ENCODE measurements around the gene SPPL2A.
"Not testable (repeated sequence)": the region's sequence is repeated elsewhere in the genome, so short reads cannot be mapped to it uniquely, and the experiment has no call there.

Gene SPPL2A

DNA sequence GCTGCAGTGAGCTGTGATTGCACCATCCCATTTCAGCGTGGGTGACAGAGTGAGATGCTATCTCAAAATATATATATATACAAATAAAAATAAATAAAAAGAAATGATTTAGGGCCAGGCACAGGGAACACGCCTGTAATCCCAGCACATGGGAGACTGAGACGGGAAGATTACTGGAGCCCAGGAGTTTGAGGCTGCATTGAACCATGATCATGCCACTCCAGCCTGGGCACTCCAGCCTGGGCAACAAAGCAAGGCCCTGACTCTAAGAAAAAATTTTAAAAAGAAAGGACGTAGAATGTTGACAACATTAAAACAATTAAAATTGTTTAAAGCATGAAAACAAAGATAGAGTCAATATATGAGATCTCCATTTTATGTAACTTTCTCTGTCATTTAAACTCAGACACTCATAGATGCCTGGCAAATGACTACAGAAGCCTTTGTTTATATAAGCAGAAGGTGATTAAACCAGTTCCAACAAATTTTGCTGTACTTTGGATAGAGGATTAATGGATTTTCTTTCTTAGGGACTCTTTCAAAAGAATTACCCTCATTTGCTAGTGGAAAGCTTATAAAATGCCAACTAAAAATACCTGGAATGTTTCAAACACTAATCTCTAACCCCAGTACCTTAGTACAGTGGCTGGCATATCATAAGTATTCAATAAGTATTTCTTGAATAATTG is 68.3 kb downstream of the SPPL2A start:
- peaks cover 3% of the 10 kb centered on the region; the same call in 1 of the 2 replicates for H3K36me3 ChIP-seq (ENCODE audit: low read depth)
- TF ChIP-seq, protein P1, sequence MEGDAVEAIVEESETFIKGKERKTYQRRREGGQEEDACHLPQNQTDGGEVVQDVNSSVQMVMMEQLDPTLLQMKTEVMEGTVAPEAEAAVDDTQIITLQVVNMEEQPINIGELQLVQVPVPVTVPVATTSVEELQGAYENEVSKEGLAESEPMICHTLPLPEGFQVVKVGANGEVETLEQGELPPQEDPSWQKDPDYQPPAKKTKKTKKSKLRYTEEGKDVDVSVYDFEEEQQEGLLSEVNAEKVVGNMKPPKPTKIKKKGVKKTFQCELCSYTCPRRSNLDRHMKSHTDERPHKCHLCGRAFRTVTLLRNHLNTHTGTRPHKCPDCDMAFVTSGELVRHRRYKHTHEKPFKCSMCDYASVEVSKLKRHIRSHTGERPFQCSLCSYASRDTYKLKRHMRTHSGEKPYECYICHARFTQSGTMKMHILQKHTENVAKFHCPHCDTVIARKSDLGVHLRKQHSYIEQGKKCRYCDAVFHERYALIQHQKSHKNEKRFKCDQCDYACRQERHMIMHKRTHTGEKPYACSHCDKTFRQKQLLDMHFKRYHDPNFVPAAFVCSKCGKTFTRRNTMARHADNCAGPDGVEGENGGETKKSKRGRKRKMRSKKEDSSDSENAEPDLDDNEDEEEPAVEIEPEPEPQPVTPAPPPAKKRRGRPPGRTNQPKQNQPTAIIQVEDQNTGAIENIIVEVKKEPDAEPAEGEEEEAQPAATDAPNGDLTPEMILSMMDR (IDR thresholded peaks at IDR 0.05; ENCODE audit: poor library complexity, severe bottlenecking), result no peak
- ATAC-seq (ENCODE audit: low read depth), result peak; percentile 53
- H3K9me3 ChIP-seq (ENCODE audit: severe bottlenecking), result no peaks in the 10 kb centered on the region
- H3K27ac ChIP-seq (ENCODE audit: poor library complexity, severe bottlenecking), result no peak overlapping the region
- H3K27me3 ChIP-seq (ENCODE audit: insufficient read depth, poor library complexity, severe bottlenecking), result no peaks in the 10 kb centered on the region
- no peaks in the 10 kb centered on the region for H3K4me1 ChIP-seq (ENCODE audit: insufficient read depth, poor library complexity, severe bottlenecking)
- H3K4me3 ChIP-seq (ENCODE audit: severe bottlenecking), result no peak overlapping the region
- DNase-seq (ENCODE audit: low spot score), result no peak

DNA sequence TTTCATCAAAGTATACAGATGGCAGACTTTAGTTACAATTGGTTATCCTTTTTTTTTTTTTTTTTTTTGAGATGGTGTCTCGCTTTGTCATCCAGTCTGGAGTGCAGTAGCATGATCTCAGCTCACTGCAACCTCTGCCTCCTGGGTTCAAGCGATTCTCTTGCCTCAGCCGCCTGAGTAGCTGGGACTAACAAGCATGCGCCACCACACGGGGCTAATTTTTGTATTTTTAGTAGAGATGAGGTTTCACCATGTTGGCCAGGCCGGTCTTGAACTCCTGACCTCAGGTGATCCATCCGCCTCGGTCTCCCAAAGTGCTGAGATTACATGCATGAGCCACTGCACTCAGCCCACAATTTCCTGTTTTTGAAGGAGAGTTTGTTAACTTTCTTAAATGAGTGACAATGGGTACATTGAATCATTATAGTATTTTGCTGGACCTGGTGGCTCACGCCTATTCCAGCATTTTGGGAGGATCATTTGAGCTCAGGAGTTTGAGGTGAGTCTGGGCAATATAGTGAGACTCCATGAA is 70.8 kb downstream of the SPPL2A start:
- not testable (repeated sequence) for H3K9me3 ChIP-seq (ENCODE audit: severe bottlenecking); H3K27me3 ChIP-seq (ENCODE audit: insufficient read depth, poor library complexity, severe bottlenecking); H3K4me1 ChIP-seq (ENCODE audit: insufficient read depth, poor library complexity, severe bottlenecking); H3K4me3 ChIP-seq (ENCODE audit: severe bottlenecking); ATAC-seq (ENCODE audit: low read depth); H3K36me3 ChIP-seq (ENCODE audit: low read depth); DNase-seq (ENCODE audit: low spot score); H3K27ac ChIP-seq (ENCODE audit: poor library complexity, severe bottlenecking)

DNA sequence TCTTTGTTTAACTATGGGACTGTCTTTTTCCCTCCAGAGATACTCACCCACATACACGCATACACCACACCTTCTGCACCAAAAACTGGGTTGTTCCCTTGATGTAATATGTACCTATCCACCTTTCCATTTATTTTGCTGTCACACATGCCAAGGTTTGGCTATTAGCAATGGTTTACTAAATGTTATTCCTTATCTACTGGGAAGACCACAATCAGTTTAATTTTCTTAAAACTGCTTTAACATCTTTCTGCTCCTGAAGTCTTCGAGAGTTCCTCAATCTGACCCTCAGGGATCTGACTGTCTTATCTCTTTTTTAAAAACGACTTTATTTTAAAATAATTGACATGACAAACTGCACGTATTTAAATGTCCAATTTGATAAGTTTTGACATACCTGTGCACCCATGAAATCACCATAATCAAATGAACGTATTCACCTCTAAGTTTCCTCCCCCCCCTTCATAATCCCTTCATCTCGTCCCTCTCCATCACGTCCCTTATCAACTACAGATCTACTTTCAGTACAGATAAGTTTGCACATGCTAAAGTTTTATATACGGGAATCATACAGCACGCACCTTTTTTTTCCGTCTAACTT is 78.1 kb downstream of the SPPL2A start:
- Histone ChIP-seq H3K36me3 (ENCODE audit: low read depth) (peaks cover 27% of the 10 kb centered on the region), H3K4me3 (ENCODE audit: severe bottlenecking) (peak overlapping the region; percentile 72), H3K9me3 (ENCODE audit: severe bottlenecking) (no peaks in the 10 kb centered on the region), H3K27ac (ENCODE audit: poor library complexity, severe bottlenecking) (peak overlapping the region; percentile 70), H3K4me1 (ENCODE audit: insufficient read depth, poor library complexity, severe bottlenecking) (peaks cover 21% of the 10 kb centered on the region), H3K27me3 (ENCODE audit: insufficient read depth, poor library complexity, severe bottlenecking) (no peaks in the 10 kb centered on the region)
- TF ChIP-seq, protein P1 (IDR thresholded peaks at IDR 0.05; ENCODE audit: poor library complexity, severe bottlenecking), result no peak
- DNase-seq (ENCODE audit: low spot score), result no peak
- peak; percentile 9 for ATAC-seq (ENCODE audit: low read depth)

DNA sequence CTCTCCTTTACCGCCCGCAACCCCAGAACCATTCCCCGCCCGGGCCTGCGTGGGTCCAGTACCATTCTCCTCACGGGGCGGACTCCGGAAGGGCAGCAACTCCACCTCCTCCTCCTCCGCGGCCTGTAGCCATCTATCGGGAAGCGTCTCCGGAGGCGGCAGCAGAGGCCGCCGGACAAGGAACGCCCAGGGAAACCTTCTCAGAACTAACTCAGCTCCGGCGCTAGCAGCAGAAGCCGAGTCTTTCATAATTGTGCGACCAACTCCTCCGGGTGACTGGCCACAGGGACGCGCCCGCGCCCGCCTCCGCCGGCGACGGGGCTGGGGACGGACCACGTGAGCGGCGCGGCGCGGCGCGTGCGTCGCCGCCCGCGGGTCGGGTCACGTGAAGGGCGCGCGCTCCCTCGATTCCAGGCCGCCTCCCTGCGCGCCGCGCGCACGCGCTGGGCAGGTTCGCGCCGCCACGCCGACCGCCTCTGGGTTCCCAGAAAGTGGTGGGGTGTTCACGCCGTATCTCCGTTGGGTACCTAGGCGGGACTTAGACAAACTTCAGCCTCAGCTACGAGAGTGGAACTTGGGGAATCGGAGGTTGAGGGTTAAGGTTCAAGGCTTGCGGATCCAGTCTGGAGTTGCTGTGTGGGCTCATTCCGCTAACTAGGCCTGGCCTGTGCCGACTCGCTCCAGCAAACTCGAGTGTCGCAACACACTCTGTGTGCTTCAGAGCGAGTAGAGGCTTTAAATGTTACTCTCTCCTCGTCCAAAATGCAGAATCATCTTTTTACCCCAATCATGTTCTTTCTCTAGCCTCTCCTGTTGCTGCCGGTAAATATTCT is 78.8 kb downstream of the SPPL2A start, which contains the start of gene TRPM7:
TSS of gene TRPM7 (minus strand) at position 329 of the 833 bp plus-strand sequence. CDS start at position 65, 264 bp downstream.
- peak; percentile 73 for ATAC-seq (ENCODE audit: low read depth)
- Histone ChIP-seq H3K9me3 (ENCODE audit: severe bottlenecking) (no peaks in the 10 kb centered on the region), H3K36me3 (ENCODE audit: low read depth) (peaks cover 34% of the 10 kb centered on the region)

More for the DNA sequence above, 78.8 kb downstream of the SPPL2A start, which contains the start of gene TRPM7:
- peak within 1 kb of the TSS; percentile 72 for H3K4me3 ChIP-seq (ENCODE audit: severe bottlenecking)
- TF ChIP-seq, protein P1 (IDR thresholded peaks at IDR 0.05; ENCODE audit: poor library complexity, severe bottlenecking), result no peak
- H3K27ac ChIP-seq (ENCODE audit: poor library complexity, severe bottlenecking), result peak within 1 kb of the TSS; percentile 70
- H3K4me1 ChIP-seq (ENCODE audit: insufficient read depth, poor library complexity, severe bottlenecking), result peaks cover 21% of the 10 kb centered on the region
- H3K27me3 ChIP-seq (ENCODE audit: insufficient read depth, poor library complexity, severe bottlenecking), result no peaks in the 10 kb centered on the region
- peak; percentile 89 for DNase-seq (ENCODE audit: low spot score)

Data from RWPE2 (cell line).